CD4-positive, alpha-beta T cell treated with Interleukin-15 for 4 hours (primary cell): ENCODE measurements around the gene CCDC7.
A peak's percentile ranks its signal among the peaks of the same experiment; 100 is the strongest.
"Not testable (repeated sequence)": the region's sequence is repeated elsewhere in the genome, so short reads cannot be mapped to it uniquely, and the experiment has no call there.

Experiments
- DNase-seq: peaks from one replicate; pipeline ENCODE4 v3.0.0-alpha.2; 2020; ENCODE audit warnings: low spot score

The CCDC7 gene

GRCh38 chr10:32445740-32446535, at the start of gene CCDC7:
TSS of gene CCDC7 (plus strand) at chr10:32446140. CDS start at chr10:32451643, 5,503 bp downstream.
- DNase-seq = peak; percentile 89

DNA sequence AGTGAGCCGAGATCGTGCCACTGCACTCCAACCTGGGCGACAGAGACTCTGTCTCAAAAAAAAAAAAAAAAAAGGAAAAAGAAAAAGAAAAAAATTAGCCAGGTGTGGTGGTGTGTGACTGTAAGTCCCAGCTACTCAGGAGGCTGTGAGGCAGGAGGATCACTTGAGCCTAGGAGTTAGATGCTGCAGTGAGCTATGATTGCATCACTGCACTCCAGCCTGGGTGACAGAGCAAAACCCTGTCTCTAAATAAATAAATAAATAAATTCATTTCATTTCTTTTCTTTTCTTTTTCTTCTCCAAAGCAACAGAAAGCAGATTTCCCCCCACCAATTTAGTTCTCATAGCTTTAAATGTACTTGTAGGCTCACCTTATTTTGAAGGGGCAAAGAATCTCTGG, 48.8 kb upstream of the CCDC7 start:
- not testable (repeated sequence) for DNase-seq

GRCh38 chr10:32399720-32400119, 46.2 kb upstream of the CCDC7 start:
- not testable (repeated sequence) for DNase-seq

GRCh38 chr10:32400961-32401360, 45.0 kb upstream of the CCDC7 start:
- DNase-seq = no peak

GRCh38 chr10:32402499-32402898, 43.4 kb upstream of the CCDC7 start:
- no peak for DNase-seq

- DNase-seq = no peak
These were observed 42.8 kb upstream of the CCDC7 start for GRCh38 chr10:32403091-32403490.

DNA sequence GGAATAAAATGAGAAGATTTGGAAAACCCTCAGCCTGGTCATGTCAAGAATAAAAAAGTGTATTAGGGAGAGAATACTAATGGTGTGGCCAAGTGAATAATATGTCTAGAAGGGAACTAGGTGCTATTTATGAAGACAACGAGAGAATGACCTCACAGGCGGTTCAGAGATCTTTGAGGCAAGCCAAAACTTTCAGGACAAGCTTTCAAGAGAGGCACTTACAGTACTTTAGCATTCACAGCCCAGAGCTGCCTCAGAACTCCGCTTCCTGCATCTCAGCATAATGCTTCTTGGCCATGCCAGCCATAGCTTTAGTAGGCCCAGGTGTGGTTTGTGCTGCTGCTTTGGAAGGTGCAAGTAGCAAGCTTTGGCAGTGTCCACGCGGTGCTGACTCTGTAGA, 37.2 kb upstream of the CCDC7 start:
- DNase-seq = no peak

DNA sequence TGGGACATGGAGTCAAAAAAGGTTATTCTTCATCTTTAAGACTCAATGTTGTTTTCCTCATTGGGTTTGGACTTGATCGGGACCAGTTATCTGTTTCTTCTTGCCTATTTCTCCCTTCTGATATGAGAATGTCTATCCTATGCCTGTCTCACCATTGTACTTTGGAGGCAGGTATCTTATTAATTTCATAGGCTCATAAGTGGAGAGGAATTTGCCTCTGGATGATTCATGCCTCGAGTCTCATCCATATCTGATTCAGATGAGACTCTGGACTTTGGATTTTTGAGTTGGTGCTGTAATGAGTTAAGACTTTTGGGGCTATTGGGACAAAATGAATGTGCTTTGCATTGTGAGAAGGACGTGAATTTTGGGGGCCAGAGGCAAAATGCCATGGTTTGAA, 36.2 kb upstream of the CCDC7 start:
- no peak for DNase-seq

DNA sequence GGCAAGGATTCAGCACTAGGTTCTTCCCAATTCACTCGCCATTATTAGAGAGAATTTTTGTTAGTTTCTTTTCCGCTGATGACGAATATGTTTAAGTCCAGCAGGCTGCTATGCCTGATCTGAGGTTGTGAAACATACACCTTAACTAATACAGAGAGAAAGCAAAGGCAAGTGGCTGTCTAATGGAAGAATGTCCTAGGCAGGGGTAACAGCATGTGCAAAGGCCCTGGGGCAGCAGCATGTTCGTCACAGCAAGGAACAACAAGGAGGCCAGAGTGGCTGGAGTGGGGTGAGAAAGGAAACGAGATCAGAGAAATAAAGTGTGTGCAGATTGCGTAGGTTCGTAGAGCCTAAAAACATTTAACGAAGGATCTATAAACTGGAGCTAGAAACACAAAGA, 35.4 kb upstream of the CCDC7 start:
- DNase-seq = no peak

- no peak for DNase-seq
These were observed 34.0 kb upstream of the CCDC7 start for GRCh38 chr10:32411797-32412498.

DNA sequence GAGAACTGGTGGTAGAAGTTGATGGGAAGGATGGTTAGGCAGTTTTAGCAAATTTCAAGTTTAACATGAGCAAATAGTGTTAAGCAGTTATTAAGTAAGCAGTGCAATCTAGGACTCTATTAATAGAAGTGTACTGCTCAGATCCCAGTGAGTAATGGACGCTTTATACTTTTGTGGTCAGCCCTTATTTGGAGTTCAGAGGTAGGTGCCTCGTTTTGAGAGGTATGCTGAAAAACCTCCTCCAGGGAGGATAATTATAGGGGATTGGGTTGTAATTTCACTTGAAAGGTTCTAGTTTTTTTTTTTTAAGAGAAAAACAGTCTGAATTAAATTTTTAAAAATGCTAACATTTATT, 33.5 kb upstream of the CCDC7 start:
- no peak for DNase-seq

- DNase-seq = peak; percentile 42
These were observed 32.4 kb upstream of the CCDC7 start for GRCh38 chr10:32413513-32413912.

DNA sequence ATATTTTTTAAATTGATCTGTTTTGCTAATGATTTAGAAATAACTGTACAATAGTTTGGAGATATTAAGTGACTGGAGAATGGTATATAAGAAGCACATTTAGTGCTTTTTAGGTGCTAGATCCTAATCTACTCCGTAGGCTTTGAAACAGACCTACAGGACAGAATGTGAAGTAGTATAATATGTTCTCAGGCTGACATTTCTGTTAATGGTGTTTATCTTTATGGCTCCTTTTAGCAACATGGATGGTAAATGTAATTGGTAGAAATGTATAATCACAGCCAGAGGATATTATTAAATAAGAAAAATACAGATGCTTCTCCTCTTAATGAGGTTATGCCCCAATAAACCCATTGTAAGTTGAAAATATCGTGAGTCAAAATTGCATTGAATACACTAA, 30.6 kb upstream of the CCDC7 start:
- no peak for DNase-seq

DNA sequence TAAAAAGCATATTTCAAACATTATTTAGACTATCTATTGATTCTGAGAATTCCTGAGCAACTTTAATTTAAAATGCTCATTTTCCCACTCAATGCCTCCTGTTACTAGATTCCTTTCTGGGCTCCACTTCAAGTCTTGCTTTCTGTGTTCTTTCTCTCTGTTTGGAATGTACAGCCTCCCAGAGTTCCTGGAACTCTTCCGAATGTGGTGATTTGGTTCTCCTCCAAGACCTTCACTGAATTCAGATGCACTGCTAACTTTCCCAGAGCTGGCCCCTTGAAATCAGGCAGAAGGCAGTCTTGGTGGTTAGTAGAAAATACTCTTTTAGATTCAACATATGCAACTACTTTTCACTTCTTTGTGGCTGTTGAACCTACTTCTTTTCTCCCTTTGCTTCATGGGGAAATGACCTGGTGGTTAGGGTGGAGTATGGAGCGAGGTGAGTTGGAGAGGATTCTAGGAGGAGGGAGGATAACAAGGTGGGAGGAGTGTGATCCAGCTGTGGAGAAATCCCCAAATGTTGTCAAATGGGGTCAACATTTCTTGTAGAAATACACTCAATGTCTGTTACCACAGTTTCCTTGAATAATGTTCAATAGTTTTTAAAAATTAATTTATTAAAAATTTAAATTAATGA, 27.9 kb upstream of the CCDC7 start:
- no peak for DNase-seq

- no peak for DNase-seq
These were observed 27.4 kb upstream of the CCDC7 start for GRCh38 chr10:32418572-32418971.

DNA sequence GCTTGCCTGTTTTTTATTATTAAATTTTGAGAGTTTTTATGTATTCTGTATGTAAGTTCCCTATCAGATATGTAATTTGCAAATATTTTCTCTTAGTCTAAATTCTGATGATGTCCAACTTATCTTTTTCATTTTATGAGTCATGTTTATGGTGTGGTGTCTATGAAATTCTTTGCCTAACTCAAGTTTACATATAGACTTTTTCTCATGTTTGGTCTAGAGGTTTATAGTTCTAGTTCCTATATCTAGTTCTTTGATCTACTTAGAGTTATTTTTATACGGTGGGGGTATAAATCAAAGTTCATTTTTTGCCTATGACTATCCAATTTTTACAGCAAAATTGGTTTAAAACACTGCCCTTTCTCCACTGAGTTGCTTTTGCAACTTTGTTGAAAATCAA, 26.3 kb upstream of the CCDC7 start:
- no peak for DNase-seq

- no peak for DNase-seq
These were observed 19.8 kb upstream of the CCDC7 start for GRCh38 chr10:32426186-32426585.

- no peak for DNase-seq
These were observed 12.4 kb upstream of the CCDC7 start for GRCh38 chr10:32433542-32433941.

- DNase-seq = no peak
These were observed 9.7 kb upstream of the CCDC7 start for GRCh38 chr10:32436215-32436614.

DNA sequence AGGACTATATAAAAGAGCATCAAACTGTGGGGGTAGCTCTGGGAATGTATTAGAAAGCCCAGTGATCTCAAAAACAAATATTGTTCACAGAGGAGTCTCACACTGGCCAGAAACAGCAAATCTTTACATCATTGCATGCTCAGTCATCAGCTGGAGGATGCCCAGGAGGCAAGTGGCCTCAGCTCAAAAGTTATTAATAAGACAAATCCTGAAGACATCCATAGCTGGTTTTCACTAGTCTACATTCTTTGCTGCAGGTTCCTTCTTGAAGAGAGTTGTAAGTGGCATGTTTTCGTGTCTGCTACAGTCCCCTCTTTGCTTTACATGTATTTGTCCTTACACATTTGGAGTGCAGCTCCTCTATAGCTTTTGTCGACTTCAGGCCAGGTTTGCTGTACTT, 8.6 kb upstream of the CCDC7 start:
- DNase-seq = no peak

DNA sequence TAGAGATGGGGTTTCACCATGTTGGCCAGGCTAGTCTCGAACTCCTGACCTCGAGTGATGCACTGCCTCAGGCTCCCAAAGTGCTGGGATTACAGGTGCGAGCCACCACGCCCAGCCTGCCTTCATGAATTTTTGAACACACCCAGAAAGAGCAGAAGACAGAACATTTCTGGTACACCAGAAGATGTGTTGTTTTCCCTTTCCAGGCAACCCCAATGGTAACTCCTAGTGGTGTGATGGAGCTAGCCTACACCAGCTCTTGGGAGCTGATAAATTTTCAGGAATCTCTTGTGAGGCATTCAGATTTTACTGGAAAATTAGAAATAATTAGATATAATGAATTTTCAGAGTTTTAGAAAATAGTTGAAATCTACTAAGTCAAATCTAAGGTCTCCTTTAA, 904 bp upstream of the CCDC7 start:
- no peak for DNase-seq

GRCh38 chr10:32446536-32447406, 831 bp downstream of the CCDC7 start:
- DNase-seq = peak; percentile 12
